Ishikawa (cell line): Measurements from ENCODE around the gene SDHB.

ENCODE experiments used
- CEBPB ChIP-seq: IDR thresholded peaks from 2 replicates; pipeline ENCODE4 v1.6.1; 2012
- CREB1 ChIP-seq: IDR thresholded peaks from 2 replicates; pipeline ENCODE4 v1.6.1; 2012; ENCODE audit warnings: low read depth
- EGR1 ChIP-seq: IDR thresholded peaks from 2 replicates; pipeline ENCODE4 v1.6.1; 2012
- EP300 ChIP-seq: IDR thresholded peaks from 2 replicates; pipeline ENCODE4 v1.6.1; 2012; ENCODE audit warnings: borderline replicate concordance
- RAD21 ChIP-seq: IDR thresholded peaks from 2 replicates; pipeline ENCODE4 v1.6.1; 2012; ENCODE audit warnings: low read depth
- TAF1 ChIP-seq: IDR thresholded peaks from 2 replicates; pipeline ENCODE4 v1.6.1; 2012; ENCODE audit warnings: low read depth, mild to moderate bottlenecking
- TCF12 ChIP-seq: IDR thresholded peaks from 2 replicates; pipeline ENCODE4 v1.6.1; 2012; ENCODE audit warnings: low read depth
- YY1 ChIP-seq: IDR thresholded peaks from 2 replicates; pipeline ENCODE4 v1.6.1; 2012; ENCODE audit warnings: low read depth
- TF ChIP-seq, protein P1 (sequence below): IDR thresholded peaks from 2 replicates; pipeline ENCODE4 v1.6.1; 2012

DNA sequence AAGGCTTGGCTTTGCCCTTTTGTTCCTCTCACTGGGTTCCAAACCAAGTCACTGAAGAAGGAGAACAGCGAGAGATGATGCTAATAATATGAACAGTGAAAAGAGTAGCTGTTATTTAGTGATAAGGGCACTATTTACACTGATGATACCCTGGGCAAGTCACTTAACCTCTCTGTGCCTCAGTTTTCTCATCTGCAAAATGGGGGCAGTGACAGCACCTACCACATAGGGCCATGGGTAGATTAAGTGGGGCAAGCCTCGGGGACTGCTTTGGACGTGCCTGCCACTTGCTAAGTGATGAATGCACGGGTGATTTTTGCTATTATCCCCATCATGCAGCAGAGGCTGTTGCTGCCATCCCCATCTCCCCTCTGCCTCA lies 51.3 kb downstream of the SDHB start:
- no peak for TF ChIP-seq TCF12
- TF ChIP-seq, protein P1, sequence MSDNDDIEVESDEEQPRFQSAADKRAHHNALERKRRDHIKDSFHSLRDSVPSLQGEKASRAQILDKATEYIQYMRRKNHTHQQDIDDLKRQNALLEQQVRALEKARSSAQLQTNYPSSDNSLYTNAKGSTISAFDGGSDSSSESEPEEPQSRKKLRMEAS, result no peak
- no peak for TF ChIP-seq YY1
- no peak for TF ChIP-seq RAD21
- no peak for TF ChIP-seq EGR1
- no peak for TF ChIP-seq CEBPB
- TF ChIP-seq EP300, result no peak
- TF ChIP-seq CREB1, result no peak
- TF ChIP-seq TAF1, result no peak
